SU-DHL-6 (cell line): Measurements from ENCODE around the gene KHDC3L.

Experiments used
- EZH2phosphoT487 ChIP-seq: fragments of 200-600 bp; sonication (generic), shearing (Covaris generic); conservative IDR thresholded peaks from 2 replicates; pipeline ENCODE4 v1.6.1; 2018; ENCODE audit warnings: mild to moderate bottlenecking, antibody characterized with exemption, low read length, moderate library complexity, mixed read lengths
- TF ChIP-seq, protein P1 (sequence below): fragments of 200-600 bp; sonication (generic); IDR thresholded peaks from one replicate; pipeline ENCODE4 v1.5.1; 2017; ENCODE audit warnings: antibody characterized with exemption, mild to moderate bottlenecking, low read length, moderate library complexity; ENCODE audit not compliant: insufficient read depth, poor library complexity, severe bottlenecking

GRCh38 chr6:73349311-73349710 lies 13.1 kb upstream of the KHDC3L start:
- TF ChIP-seq, protein P1, sequence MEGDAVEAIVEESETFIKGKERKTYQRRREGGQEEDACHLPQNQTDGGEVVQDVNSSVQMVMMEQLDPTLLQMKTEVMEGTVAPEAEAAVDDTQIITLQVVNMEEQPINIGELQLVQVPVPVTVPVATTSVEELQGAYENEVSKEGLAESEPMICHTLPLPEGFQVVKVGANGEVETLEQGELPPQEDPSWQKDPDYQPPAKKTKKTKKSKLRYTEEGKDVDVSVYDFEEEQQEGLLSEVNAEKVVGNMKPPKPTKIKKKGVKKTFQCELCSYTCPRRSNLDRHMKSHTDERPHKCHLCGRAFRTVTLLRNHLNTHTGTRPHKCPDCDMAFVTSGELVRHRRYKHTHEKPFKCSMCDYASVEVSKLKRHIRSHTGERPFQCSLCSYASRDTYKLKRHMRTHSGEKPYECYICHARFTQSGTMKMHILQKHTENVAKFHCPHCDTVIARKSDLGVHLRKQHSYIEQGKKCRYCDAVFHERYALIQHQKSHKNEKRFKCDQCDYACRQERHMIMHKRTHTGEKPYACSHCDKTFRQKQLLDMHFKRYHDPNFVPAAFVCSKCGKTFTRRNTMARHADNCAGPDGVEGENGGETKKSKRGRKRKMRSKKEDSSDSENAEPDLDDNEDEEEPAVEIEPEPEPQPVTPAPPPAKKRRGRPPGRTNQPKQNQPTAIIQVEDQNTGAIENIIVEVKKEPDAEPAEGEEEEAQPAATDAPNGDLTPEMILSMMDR = no peak
- no peak for TF ChIP-seq EZH2phosphoT487
